KOPT-K1 (cell line): ENCODE results near the gene STAG1.

Source experiments
- H3K27ac ChIP-seq: fragments of 200-600 bp; sonication (generic); 2 replicates; pipeline ENCODE4 v1.5.1; 2016; ENCODE audit warnings: antibody characterized with exemption, mild to moderate bottlenecking, low read depth, low read length; ENCODE audit not compliant: poor library complexity, severe bottlenecking
- H3K36me3 ChIP-seq: fragments of 200-600 bp; sonication (generic); 2 replicates; pipeline ENCODE4 v1.5.1; 2017; ENCODE audit warnings: antibody characterized with exemption, mild to moderate bottlenecking, low read length, moderate library complexity; ENCODE audit not compliant: insufficient read depth
- H3K9me3 ChIP-seq: fragments of 200-600 bp; sonication (generic); 2 replicates; pipeline ENCODE4 v1.5.1; 2017; ENCODE audit warnings: antibody characterized with exemption, low read length, mild to moderate bottlenecking; ENCODE audit not compliant: insufficient read depth, poor library complexity, severe bottlenecking

Gene STAG1

DNA sequence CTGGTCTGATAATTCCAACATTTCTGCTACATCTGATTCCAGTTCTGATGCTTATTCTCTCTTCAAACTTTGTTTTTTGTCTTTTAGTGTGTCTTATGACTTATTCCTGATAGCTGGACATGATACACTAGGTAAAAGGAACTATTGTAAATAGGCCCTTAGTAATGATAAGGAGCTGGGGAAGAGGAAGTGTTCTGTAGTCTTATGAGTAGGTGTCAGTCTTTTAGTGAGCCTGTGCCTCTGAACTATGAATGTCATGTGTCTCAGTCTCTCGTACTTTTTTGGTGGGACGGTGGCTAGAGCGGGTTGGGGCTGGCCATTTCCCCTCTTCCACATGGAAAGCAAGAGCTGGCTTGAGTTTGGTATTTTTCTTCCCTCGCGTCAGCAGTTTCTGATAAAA is 460.9 kb downstream of the STAG1 start:
- Histone ChIP-seq H3K36me3 (peaks cover 55% of the 10 kb centered on the region), H3K9me3 (peaks cover 6% of the 10 kb centered on the region)

More for the DNA sequence above, 460.9 kb downstream of the STAG1 start:
- H3K27ac ChIP-seq: no peak overlapping the region
